ENCODE results near the gene DCST2.

DNA sequence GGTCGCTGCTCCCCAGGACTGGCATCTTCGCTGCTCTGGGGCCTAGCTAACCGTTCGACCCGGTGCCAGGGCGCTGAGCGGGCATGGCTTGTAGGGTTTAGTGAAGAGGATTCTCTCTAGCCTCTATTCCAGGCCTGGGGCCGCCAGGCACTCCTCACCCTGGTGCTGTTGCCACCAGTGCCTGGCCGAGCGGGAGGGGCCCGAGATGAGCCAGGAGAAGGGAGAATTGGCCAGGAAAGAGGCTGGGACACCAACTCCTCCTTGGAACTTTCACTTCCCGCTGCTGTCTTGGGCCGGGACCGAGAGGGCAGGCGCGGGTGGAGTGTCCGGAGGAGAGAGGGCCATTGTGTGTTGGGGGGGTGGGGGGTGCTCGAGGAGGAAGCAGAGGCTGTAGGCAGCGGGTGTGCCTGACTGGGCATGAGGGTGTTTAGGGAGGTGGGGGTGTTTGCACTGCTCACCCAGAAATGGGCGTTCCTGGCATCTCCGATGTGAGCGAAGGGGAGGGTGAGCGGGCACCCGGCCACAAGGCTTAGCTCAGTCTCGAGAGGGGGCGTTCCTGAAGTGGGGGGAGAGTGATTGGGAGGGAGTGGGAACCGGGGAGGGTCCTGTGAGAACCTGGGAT, 18.3 kb upstream of the DCST2 start:
- TF ChIP-seq YY1 (IDR thresholded peaks at IDR 0.05; ENCODE audit: insufficient read depth, insufficient read length) (no peak), SUZ12 (IDR thresholded peaks at IDR 0.05; ENCODE audit: extremely low read depth, insufficient read depth, insufficient read length) (no peak)
